Thymus (tissue), 14 donors: Measurements from ENCODE around the gene ACCSL. TPM values are rescaled to one million over a fixed set of nuclear protein-coding genes. Genes with fewer than 3 reads are reported as not detected.

Experiments used
- DNase-seq, 9 donors: peaks; one replicate each; pipeline ENCODE4 v3.0.0-alpha.2; 2013; ENCODE audit warnings: low spot score in 9 of 9, low read depth in 6 of 9, missing footprints in 1 of 9
- H3K27ac ChIP-seq, 2 donors: one replicate each; pipeline ENCODE4 v1.5.1; 2013; ENCODE audit warnings: control low read depth in 1 of 2, low read depth in 1 of 2, low read length in 1 of 2, mild to moderate bottlenecking in 1 of 2, moderate library complexity in 1 of 2
- H3K27me3 ChIP-seq, 2 donors: one replicate each; pipeline ENCODE4 v1.5.1; 2013; ENCODE audit warnings: low read length in 1 of 2; ENCODE audit not compliant: control insufficient read depth in 2 of 2, insufficient read depth in 1 of 2
- H3K36me3 ChIP-seq, 2 donors: one replicate each; pipeline ENCODE4 v1.5.1; 2013; ENCODE audit warnings: low read length in 1 of 2, mild to moderate bottlenecking in 1 of 2, moderate library complexity in 1 of 2; ENCODE audit not compliant: control insufficient read depth in 2 of 2, insufficient read depth in 2 of 2
- H3K4me1 ChIP-seq, 2 donors: one replicate each; pipeline ENCODE4 v1.5.1; 2013; ENCODE audit warnings: low read length in 2 of 2; ENCODE audit not compliant: control insufficient read depth in 2 of 2, insufficient read depth in 2 of 2
- H3K4me3 ChIP-seq, 2 donors: one replicate each; pipeline ENCODE4 v1.5.1; 2013; ENCODE audit warnings: low read length in 2 of 2, control low read depth in 1 of 2, mild to moderate bottlenecking in 1 of 2
- H3K9me3 ChIP-seq, 2 donors: one replicate each; pipeline ENCODE4 v1.5.1; 2013; ENCODE audit warnings: low read length in 1 of 2, mild to moderate bottlenecking in 1 of 2; ENCODE audit not compliant: control insufficient read depth in 2 of 2, insufficient read depth in 1 of 2
- WGBS: extraction: QIAGEN DNeasy Blood & Tissue Kit; methylation state at CpG from one replicate; pipeline ENCODE4 v1.1.7; 2013; 5-methylcytosine and 5-hydroxymethylcytosine counted together
- long read RNA-seq, 10 donors: transcript quantifications; one replicate each; lab custom pipeline, GENCODE V29; 2026
- polyA plus RNA-seq: library from polyadenylated mRNA; stranded (reverse); fragments of 200-250 nt; gene quantifications from one replicate; pipeline ENCODE4 v1.2.3, GENCODE V29; 2013
- total RNA-seq: library from RNA; stranded (reverse); fragments of 120-200 nt; gene quantifications from one replicate; pipeline ENCODE4 v1.2.4, GENCODE V29; 2013
- donor health status: healthy.

ACCSL gene
- total RNA-seq (0.05 TPM), polyA plus RNA-seq (0.11 TPM)
- long read RNA-seq, donor 1: 0 reads
- long read RNA-seq, donor 2: 0 reads
- long read RNA-seq, donor 3: 0 reads
- long read RNA-seq, donor 4: 0 reads
- long read RNA-seq, donor 5: 0 reads
- long read RNA-seq, donor 6: 0 reads
- long read RNA-seq, donor 7: 0 reads
- long read RNA-seq, donor 8: 0 reads
- long read RNA-seq, donor 9: 0 reads
- long read RNA-seq, donor 10: 0 reads

DNA sequence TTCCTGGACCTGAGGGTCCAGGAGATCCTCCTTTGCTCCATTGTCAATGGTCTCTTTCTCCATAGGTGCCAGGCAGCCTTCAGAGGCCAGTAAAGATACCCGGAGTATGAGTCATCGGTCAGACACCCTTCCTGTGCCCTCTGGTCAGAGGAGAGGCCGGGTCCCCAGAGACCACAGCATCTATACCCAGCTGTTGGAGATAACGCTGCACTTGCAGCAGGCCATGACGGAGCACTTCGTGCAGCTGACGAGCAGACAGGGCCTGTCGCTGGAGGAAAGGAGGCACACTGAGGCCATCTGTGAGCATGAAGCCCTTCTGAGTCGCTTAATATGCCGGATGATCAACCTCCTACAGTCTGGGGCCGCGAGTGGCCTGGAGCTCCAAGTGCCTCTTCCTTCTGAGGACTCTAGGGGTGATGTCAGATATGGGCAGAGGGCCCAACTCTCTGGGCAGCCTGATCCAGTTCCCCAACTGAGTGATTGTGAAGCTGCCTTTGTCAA, at the start of gene ACCSL:
TSS of gene ACCSL (plus strand) at position 51 of the 501 bp plus-strand sequence. CDS start at position 107, 56 bp downstream.
- Histone ChIP-seq H3K36me3 (no peaks in the 10 kb centered on the region), H3K4me3 (no peak within 1 kb of the TSS), H3K4me1 (no peaks in the 10 kb centered on the region), H3K9me3 (no peaks in the 10 kb centered on the region), H3K27me3 (no peaks in the 10 kb centered on the region), H3K27ac (no peak within 1 kb of the TSS)
- DNase-seq: no peak
- WGBS: 97% methylated on average over 12 of the region's 12 CpGs

DNA sequence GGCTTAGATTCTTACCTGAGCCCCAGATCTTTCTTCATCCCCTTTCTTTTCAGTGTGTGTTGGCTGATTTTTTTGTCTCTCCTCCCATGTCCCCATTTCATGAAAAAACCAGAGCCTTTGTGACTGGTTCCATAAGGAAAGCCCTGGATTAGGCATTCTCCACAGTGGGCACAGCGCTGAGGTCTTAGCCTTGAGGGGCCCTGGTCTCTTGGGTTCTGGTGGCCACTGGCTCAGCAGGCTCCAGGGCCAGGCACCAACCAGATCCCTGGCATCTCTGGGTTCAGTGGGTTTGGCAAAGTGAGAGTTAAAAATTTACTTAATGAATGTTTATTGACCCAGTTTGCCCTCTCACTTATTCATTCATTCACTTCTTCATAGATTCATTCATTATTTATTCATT, 49.5 kb upstream of the ACCSL start:
- H3K4me1 ChIP-seq: no peaks in the 10 kb centered on the region
- H3K4me3 ChIP-seq: no peak overlapping the region
- no peaks in the 10 kb centered on the region for H3K9me3 ChIP-seq
- peaks cover 0 to 2% of the 10 kb centered on the region in 2 donors for H3K27me3 ChIP-seq
- H3K27ac ChIP-seq: no peak overlapping the region
- no peak for DNase-seq
- H3K36me3 ChIP-seq: no peaks in the 10 kb centered on the region
- WGBS: 94% methylated on average over 1 of the region's 1 CpG

DNA sequence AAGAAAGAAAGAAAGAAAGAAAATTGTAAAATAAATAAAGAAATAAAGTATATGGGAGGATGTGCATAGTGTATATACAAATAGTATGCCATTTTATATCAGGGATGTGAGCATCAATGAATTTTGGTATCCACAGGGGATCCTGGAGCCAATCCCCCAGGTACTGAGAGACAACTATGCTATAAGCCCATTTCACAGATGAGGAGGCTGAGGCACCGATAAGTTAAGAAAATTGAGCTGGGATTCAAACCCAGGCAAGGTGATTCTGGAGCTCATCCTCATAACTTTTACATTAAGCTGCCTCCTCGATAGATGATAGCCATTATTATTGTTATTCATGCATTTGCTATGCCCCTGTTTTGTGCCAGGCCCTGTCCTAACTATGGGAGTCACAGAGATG, 47.0 kb upstream of the ACCSL start:
- WGBS: 45% methylated on average over 2 of the region's 2 CpGs
- Histone ChIP-seq H3K4me1 (no peaks in the 10 kb centered on the region), H3K9me3 (no peaks in the 10 kb centered on the region), H3K36me3 (no peaks in the 10 kb centered on the region), H3K4me3 (no peak overlapping the region), H3K27ac (no peak overlapping the region), H3K27me3 (peaks cover 0 to 2% of the 10 kb centered on the region in 2 donors)
- no peak for DNase-seq

DNA sequence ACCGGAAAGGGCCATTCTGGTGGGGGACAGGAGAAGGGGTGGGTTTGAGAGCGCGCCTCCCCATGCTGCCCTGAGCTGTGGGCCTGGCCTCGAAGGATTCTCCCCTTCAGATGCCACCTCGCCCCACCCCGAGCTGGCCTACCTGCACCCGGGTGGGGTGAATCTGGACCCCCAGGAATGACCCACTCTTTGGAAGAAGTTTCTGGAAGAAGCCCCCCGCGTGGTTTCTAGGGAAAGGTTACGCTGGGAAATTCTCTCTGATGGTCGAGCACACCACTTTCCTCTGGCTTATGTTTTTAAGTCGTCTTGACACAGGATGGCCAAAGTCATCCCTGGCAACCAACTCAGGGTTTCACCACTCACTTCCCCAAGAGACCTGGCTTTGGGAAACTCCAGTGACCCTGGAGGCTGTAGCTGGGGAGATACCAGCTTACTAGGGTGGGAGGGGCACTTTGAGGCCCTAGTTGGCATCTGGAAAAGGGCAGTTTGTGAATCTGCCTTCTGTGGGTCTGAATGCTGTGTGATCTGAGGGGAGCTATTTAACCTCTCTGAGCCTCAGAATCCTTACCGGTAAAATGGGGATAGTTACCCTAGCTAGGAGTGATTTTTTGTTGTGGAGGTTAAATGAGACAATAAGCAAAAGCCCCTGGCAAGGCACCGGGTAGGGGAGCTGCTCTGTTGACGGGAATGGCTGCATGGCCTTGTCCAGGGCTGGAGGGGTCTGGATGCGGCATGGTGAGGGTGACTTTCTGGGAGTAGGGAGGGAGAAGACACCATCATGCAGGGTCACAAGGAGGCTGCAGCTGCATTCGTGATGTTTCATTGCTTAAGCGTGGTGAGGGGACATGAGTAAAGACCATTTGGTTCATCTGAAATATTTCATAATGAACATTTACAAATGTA, 45.3 kb upstream of the ACCSL start:
- no peaks in the 10 kb centered on the region for H3K4me1 ChIP-seq
- H3K27ac ChIP-seq: no peak overlapping the region
- H3K27me3 ChIP-seq: peaks cover 0 to 2% of the 10 kb centered on the region in 2 donors
- no peaks in the 10 kb centered on the region for H3K9me3 ChIP-seq
- H3K4me3 ChIP-seq: no peak overlapping the region
- no peak for DNase-seq
- 87% methylated on average over 18 of the region's 18 CpGs for WGBS
- no peaks in the 10 kb centered on the region for H3K36me3 ChIP-seq

DNA sequence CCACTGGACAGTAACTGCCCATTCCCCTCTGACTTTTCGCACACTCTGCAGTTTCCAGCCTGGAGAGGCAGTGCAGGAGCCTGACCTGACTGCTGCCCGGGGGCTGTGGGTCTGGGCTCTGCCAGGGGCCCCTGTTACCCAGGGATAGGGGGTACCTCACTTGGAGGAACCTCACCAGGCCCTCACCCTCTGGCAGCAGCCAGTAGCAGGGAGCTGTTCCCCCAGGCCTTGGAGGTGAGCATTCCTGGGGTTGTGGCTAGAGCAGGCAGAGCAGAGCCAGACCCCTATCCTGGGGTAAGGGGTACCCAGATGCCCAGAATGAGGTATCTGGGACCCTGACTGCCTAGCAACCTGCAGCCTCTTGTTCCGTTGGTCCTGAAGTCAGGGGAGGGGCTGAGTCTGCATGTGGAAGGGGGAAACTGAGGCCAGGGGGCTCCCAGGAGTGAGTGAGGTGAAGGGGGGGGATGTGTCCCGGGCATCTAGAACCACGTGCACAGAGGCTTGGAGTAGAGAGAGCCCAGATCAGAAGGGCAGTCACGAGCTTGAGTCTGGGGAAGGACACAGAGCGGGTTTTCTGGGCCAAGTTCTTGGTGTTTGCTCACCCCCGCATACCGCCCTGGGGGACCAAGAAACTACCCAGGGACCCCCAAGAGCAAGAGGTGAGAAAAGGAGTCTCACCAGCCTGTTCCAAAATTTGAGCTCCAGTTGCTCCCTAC, 43.9 kb upstream of the ACCSL start:
- no peaks in the 10 kb centered on the region for H3K36me3 ChIP-seq
- DNase-seq: no peak
- H3K9me3 ChIP-seq: no peaks in the 10 kb centered on the region
- peaks cover 0 to 2% of the 10 kb centered on the region in 2 donors for H3K27me3 ChIP-seq
- no peaks in the 10 kb centered on the region for H3K4me1 ChIP-seq
- H3K4me3 ChIP-seq: no peak overlapping the region
- no peak overlapping the region for H3K27ac ChIP-seq
- 95% methylated on average over 9 of the region's 9 CpGs for WGBS

DNA sequence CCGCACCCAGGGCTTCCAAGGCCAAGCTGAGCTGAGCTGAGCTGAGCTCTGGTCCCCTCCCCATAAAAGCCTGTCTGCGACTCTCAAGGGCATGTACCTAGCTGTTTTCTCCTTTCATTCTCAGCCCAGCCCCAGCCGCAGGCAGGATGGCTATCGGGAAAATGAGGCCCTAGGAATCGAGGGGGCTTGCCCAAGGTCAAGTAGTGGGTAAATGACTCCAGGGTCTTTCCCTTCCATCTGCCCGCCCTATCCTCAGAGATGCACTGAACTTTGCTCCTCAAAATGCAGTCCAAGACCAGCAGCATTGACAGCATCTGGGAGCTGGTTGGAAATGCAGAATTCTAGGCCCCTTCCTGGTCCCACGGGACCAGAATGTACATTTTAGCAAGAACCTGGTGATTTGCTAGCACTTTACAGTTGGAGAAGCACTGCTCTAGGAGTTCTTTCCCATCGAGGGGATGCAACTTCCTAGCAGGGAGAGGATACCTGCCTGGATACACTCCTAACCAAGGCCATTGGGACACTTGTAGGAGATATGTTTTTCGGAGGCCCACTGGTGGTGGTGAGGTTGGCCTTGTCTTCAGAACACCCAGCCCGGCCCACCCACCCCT, 43.2 kb upstream of the ACCSL start:
- Histone ChIP-seq H3K9me3 (no peaks in the 10 kb centered on the region), H3K4me3 (no peak overlapping the region), H3K4me1 (no peaks in the 10 kb centered on the region), H3K36me3 (no peaks in the 10 kb centered on the region), H3K27me3 (peaks cover 0 to 2% of the 10 kb centered on the region in 2 donors), H3K27ac (no peak overlapping the region)
- DNase-seq: no peak
- 94% methylated on average over 10 of the region's 10 CpGs for WGBS

DNA sequence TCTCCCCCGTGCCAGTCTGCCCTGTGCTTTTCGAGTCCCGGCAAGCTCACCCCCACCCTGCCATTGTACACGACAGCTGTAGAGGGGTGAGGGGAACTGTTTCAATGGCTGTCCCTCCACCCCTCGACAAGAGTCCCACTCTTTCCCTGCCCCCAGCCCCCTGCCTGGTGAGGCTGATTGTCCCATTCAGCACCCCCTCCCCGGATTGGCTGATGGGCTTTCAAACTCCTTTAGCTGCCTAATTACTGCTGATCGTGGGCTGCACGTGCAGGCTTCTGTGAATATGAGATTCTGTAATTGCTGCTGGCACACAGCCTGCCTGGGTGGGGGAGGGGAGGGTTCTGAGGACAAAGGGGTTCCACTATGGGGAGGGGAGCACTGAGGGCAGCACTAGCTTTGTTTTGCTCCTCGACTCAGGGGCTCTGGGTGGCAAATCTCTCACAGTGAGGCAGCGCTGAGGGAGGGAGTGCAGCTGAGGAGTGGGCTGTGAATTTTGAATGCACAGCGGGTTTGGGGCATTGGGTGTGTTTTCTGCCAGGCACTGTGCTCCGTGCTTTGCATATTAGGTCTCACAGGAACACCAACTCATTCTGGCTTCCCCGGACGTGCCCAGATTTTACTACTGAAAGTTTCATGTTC, 42.6 kb upstream of the ACCSL start:
- no peaks in the 10 kb centered on the region for H3K36me3 ChIP-seq
- peaks cover 0 to 2% of the 10 kb centered on the region in 2 donors for H3K27me3 ChIP-seq
- H3K4me3 ChIP-seq: no peak overlapping the region
- H3K27ac ChIP-seq: no peak overlapping the region
- no peaks in the 10 kb centered on the region for H3K9me3 ChIP-seq
- WGBS: 83% methylated on average over 14 of the region's 14 CpGs
- H3K4me1 ChIP-seq: no peaks in the 10 kb centered on the region
- DNase-seq: no peak

DNA sequence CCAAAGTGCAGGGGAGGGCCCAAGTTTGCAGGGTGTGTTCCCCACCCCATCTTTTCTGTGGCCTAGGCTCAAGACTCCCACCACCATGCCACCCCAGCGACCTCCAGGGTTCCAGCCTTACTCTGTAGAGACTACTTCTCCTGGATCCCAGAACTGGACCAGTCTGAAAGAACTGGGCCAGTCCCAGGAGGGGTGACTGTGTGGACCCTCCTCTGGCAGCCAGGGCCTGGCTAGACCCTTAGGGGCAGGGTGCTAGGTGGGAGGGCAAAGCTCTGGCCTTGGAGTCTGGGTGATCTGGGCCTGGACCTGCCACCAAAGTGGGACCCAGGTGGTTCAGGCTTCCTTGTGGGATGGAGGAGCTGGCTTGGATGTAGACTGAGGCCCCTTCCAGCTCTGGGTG, 41.8 kb upstream of the ACCSL start:
- H3K4me3 ChIP-seq: no peak overlapping the region
- H3K27me3 ChIP-seq: peaks cover 0 to 2% of the 10 kb centered on the region in 2 donors
- no peaks in the 10 kb centered on the region for H3K36me3 ChIP-seq
- H3K9me3 ChIP-seq: no peaks in the 10 kb centered on the region
- no peak overlapping the region for H3K27ac ChIP-seq
- no peaks in the 10 kb centered on the region for H3K4me1 ChIP-seq
- no peak for DNase-seq
- 86% methylated on average over 1 of the region's 1 CpG for WGBS
